Tibial nerve (tissue), 4 donors: Measurements from ENCODE around the gene NKTR.

ENCODE experiments used
- EP300 ChIP-seq, 2 donors: sonication (generic); formaldehyde crosslinking; IDR thresholded peaks; one replicate each; pipeline ENCODE4 v1.6.1; 2017; ENCODE audit warnings: antibody characterized with exemption in 2 of 2, mild to moderate bottlenecking in 1 of 2
- POLR2A ChIP-seq, 2 donors: fragments of 450-650 bp; IDR thresholded peaks; one replicate each; pipeline ENCODE4 v1.6.1; 2017; ENCODE audit warnings: antibody characterized with exemption in 2 of 2, mild to moderate bottlenecking in 2 of 2, moderate library complexity in 2 of 2
- TF ChIP-seq, protein P1 (sequence below), 5 experiments: fragments of 200-600 bp in 3 of 5; fragments of 450-650 bp in 2 of 5; sonication (generic) in 3 of 5; IDR thresholded peaks; one replicate each; pipeline ENCODE4 v1.5.1; 2016 to 2019; ENCODE audit warnings: antibody characterized with exemption in 5 of 5, mild to moderate bottlenecking in 3 of 5, moderate library complexity in 2 of 5

DNA sequence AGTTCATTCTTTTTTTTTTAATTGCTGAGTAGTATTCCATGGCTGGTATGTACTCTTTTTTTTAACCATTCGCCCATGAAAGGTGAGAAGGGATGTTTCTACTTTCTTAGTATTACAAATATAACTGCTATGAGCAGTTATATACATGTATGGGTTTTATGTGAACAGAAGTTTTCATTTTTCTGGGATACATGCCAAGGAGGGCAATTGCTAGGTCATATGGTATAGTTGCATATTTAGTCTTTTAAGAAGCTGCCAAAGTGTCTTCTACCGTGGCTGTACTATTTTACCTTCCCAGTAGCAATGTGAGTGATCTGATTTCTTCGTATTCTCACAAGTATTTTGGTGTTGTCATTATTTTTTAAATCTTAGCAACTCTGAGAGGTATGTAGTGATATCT, 73.7 kb downstream of the NKTR start:
- TF ChIP-seq POLR2A (IDR thresholded peaks at IDR 0.05), result no peak
- TF ChIP-seq, protein P1, sequence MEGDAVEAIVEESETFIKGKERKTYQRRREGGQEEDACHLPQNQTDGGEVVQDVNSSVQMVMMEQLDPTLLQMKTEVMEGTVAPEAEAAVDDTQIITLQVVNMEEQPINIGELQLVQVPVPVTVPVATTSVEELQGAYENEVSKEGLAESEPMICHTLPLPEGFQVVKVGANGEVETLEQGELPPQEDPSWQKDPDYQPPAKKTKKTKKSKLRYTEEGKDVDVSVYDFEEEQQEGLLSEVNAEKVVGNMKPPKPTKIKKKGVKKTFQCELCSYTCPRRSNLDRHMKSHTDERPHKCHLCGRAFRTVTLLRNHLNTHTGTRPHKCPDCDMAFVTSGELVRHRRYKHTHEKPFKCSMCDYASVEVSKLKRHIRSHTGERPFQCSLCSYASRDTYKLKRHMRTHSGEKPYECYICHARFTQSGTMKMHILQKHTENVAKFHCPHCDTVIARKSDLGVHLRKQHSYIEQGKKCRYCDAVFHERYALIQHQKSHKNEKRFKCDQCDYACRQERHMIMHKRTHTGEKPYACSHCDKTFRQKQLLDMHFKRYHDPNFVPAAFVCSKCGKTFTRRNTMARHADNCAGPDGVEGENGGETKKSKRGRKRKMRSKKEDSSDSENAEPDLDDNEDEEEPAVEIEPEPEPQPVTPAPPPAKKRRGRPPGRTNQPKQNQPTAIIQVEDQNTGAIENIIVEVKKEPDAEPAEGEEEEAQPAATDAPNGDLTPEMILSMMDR (IDR thresholded peaks at IDR 0.05), result no peak
- no peak for TF ChIP-seq EP300 (IDR thresholded peaks at IDR 0.05)
